Activated naive CD4-positive, alpha-beta T cell treated with anti-CD3 and anti-CD28 coated beads, Interleukin-2, amount 50 U/mL, for 72 hours (primary cell): ENCODE results near the gene USP20. TPM values are rescaled to one million over a fixed set of nuclear protein-coding genes. Genes with fewer than 3 reads are reported as not detected.

Experiments
- ATAC-seq, 2 donors: fragments of 150-1000 bp; cut with Tn5 transposase; 2 replicates each; pipeline ENCODE4 v1.10.0; 2021; ENCODE audit warnings: mild to moderate bottlenecking in 2 of 2, moderate library complexity in 2 of 2
- DNase-seq, 2 donors: peaks; one replicate each; pipeline ENCODE4 v3.0.0; 2021 to 2022; ENCODE audit warnings: low spot score in 2 of 2
- H3K27ac Mint-ChIP-seq, 2 donors: one replicate each; pipeline ENCODE4 v1.8.0; 2022; ENCODE audit warnings: mild to moderate bottlenecking in 2 of 2, mixed read lengths in 2 of 2
- H3K36me3 Mint-ChIP-seq, 2 donors: one replicate each; pipeline ENCODE4 v1.8.0; 2022; ENCODE audit warnings: mixed read lengths in 2 of 2
- H3K9me3 Mint-ChIP-seq, 2 donors: one replicate each; pipeline ENCODE4 v1.8.0; 2022; ENCODE audit warnings: mixed read lengths in 2 of 2
- total RNA-seq, 2 donors: library from RNA; stranded (reverse); gene quantifications; one replicate each; pipeline ENCODE4 v1.2.3, GENCODE V29; 2022

Gene USP20
- total RNA-seq, 2 donors from 2014 or later, result 50.7 to 58.5 TPM

- Mint-ChIP-seq H3K9me3 (no peaks in the 10 kb centered on the region), H3K36me3 (peaks cover 32 to 35% of the 10 kb centered on the region in 2 donors), H3K27ac (peak overlapping the region; percentile 83 to 91)
- DNase-seq (peak; percentile 70 to 80), ATAC-seq (peak; percentile 77 to 80)
Observed at GRCh38 chr9:129863059-129863690, 27.9 kb downstream of the USP20 start.

- Mint-ChIP-seq H3K9me3 (no peaks in the 10 kb centered on the region), H3K36me3 (peaks cover 32 to 40% of the 10 kb centered on the region in 2 donors), H3K27ac (peak overlapping the region; percentile 83 to 97)
- DNase-seq (no peak), ATAC-seq (peak in 1 of 2 donors; percentile 31)
Observed at GRCh38 chr9:129864991-129865647, 29.9 kb downstream of the USP20 start.

GRCh38 chr9:129865668-129866320 is 30.5 kb downstream of the USP20 start:
- ATAC-seq (no peak), DNase-seq (no peak)
- peaks cover 33 to 42% of the 10 kb centered on the region in 2 donors for H3K36me3 Mint-ChIP-seq
- peak overlapping the region; percentile 89 to 94 for H3K27ac Mint-ChIP-seq
- no peaks in the 10 kb centered on the region for H3K9me3 Mint-ChIP-seq

- H3K27ac Mint-ChIP-seq, result peak overlapping the region; percentile 89 to 94
- peak; percentile 22 to 38 for ATAC-seq
Observed at GRCh38 chr9:129866394-129867135, 31.3 kb downstream of the USP20 start.

GRCh38 chr9:129867136-129868022 is 32.1 kb downstream of the USP20 start:
- H3K36me3 Mint-ChIP-seq, result peaks cover 31 to 42% of the 10 kb centered on the region in 2 donors
- DNase-seq (no peak), ATAC-seq (peak in 1 of 2 donors; percentile 30)
- H3K27ac Mint-ChIP-seq, result peak overlapping the region; percentile 89 to 94
- no peaks in the 10 kb centered on the region for H3K9me3 Mint-ChIP-seq

More at GRCh38 chr9:129866394-129867135, 31.3 kb downstream of the USP20 start:
- Mint-ChIP-seq H3K36me3 (peaks cover 37 to 48% of the 10 kb centered on the region in 2 donors), H3K9me3 (no peaks in the 10 kb centered on the region)
- no peak for DNase-seq

GRCh38 chr9:129868023-129868871 is 33.0 kb downstream of the USP20 start:
- ATAC-seq, result no peak
- Mint-ChIP-seq H3K27ac (peak overlapping the region; percentile 89 to 94), H3K36me3 (peaks cover 29 to 39% of the 10 kb centered on the region in 2 donors), H3K9me3 (no peaks in the 10 kb centered on the region)
- no peak for DNase-seq

- ATAC-seq (peak; percentile 83 to 91), DNase-seq (peak; percentile 76 to 90)
- Mint-ChIP-seq H3K36me3 (peaks cover 31 to 32% of the 10 kb centered on the region in 2 donors), H3K9me3 (no peaks in the 10 kb centered on the region), H3K27ac (peak overlapping the region; percentile 79 to 94)
Observed at GRCh38 chr9:129868872-129869486, 33.7 kb downstream of the USP20 start.

- Mint-ChIP-seq H3K9me3 (no peaks in the 10 kb centered on the region), H3K36me3 (peaks cover 28 to 30% of the 10 kb centered on the region in 2 donors), H3K27ac (peak overlapping the region; percentile 79 to 94)
- ATAC-seq, result no peak
- no peak for DNase-seq
Observed at GRCh38 chr9:129869585-129870501, 34.6 kb downstream of the USP20 start.

GRCh38 chr9:129871046-129871445 is 35.8 kb downstream of the USP20 start:
- Mint-ChIP-seq H3K36me3 (peaks cover 20 to 23% of the 10 kb centered on the region in 2 donors), H3K27ac (peak overlapping the region; percentile 51 to 94), H3K9me3 (no peaks in the 10 kb centered on the region)
- ATAC-seq (no peak), DNase-seq (no peak)

GRCh38 chr9:129873563-129874190 is 38.4 kb downstream of the USP20 start:
- DNase-seq, result no peak
- Mint-ChIP-seq H3K36me3 (peaks cover 16 to 18% of the 10 kb centered on the region in 2 donors), H3K9me3 (no peaks in the 10 kb centered on the region), H3K27ac (peak overlapping the region; percentile 65 to 79)
- no peak for ATAC-seq

- ATAC-seq (no peak), DNase-seq (no peak)
- Mint-ChIP-seq H3K9me3 (no peaks in the 10 kb centered on the region), H3K36me3 (peaks cover 15 to 18% of the 10 kb centered on the region in 2 donors), H3K27ac (peak overlapping the region in 1 of 2 donors; percentile 65)
Observed at GRCh38 chr9:129874261-129875101, 39.2 kb downstream of the USP20 start.

- H3K36me3 Mint-ChIP-seq, result peaks cover 11 to 18% of the 10 kb centered on the region in 2 donors
- ATAC-seq, result peak in 1 of 2 donors; percentile 5
- no peaks in the 10 kb centered on the region for H3K9me3 Mint-ChIP-seq
- DNase-seq, result no peak
- peak overlapping the region in 1 of 2 donors; percentile 65 for H3K27ac Mint-ChIP-seq
Observed at GRCh38 chr9:129875181-129875611, 39.9 kb downstream of the USP20 start.
